HL-60 (cell line): ENCODE measurements around the gene SYK.

Source experiments
- DNase-seq, 2 experiments: peaks; one replicate each; pipeline ENCODE4 v3.0.0-alpha.2; 2010 to 2020; ENCODE audit warnings: low read depth in 1 of 2, low spot score in 1 of 2
- H3K27ac ChIP-seq: fragments of 250-450 bp; sonication (Bioruptor Pico); replicated peaks from 2 replicates; pipeline ENCODE4 v1.5.1; 2020; ENCODE audit warnings: mild to moderate bottlenecking, moderate library complexity
- H3K27me3 ChIP-seq: fragments of 250-450 bp; sonication (Bioruptor Pico); 2 replicates; pipeline ENCODE4 v1.5.1; 2021; ENCODE audit warnings: mild to moderate bottlenecking, moderate library complexity; ENCODE audit not compliant: insufficient read depth, poor library complexity, severe bottlenecking
- H3K4me3 ChIP-seq: replicated peaks from 2 replicates; pipeline ENCODE4 v1.5.1; 2011; ENCODE audit warnings: mild to moderate bottlenecking, control low read depth, low read length; ENCODE audit not compliant: insufficient read depth
- GABPA ChIP-seq: IDR thresholded peaks from 2 replicates; pipeline ENCODE4 v1.6.1; 2012; ENCODE audit warnings: low read depth
- POLR2AphosphoS5 ChIP-seq: IDR thresholded peaks from 2 replicates; pipeline ENCODE4 v1.6.1; 2012; ENCODE audit warnings: low read depth
- SPI1 ChIP-seq: IDR thresholded peaks from 2 replicates; pipeline ENCODE4 v1.6.1; 2012; ENCODE audit warnings: low read depth, mild to moderate bottlenecking, borderline replicate concordance
- TF ChIP-seq, protein P1 (sequence below): IDR thresholded peaks from 2 replicates; pipeline ENCODE4 v1.6.1; 2012; ENCODE audit warnings: low read depth; ENCODE audit not compliant: insufficient replicate concordance
- TF ChIP-seq, protein P2 (sequence below): IDR thresholded peaks from one replicate; pipeline ENCODE4 v1.5.1; 2011; ENCODE audit warnings: low read length, control low read depth, inconsistent platforms; ENCODE audit not compliant: insufficient read depth

The SYK gene

DNA sequence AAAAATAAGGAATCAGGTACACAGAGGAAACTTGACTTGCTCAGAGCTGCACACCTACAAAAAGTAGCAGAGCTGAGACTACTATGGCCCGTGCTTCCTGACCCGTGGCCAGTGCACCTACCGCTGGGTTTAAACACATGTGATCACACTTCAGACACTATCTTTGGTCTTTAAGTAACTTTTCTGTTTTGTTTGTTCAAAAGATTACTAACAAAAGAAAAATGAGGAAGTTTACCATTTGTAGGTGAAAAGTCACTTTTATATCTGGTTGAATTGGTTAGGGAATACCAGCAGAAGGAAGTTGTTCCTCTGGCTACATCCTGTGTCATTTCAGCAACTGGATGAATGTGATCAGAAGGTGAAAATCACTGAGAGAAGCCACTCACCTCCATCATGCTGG is 6.5 kb upstream of the SYK start:
- no peak for TF ChIP-seq GABPA
- TF ChIP-seq, protein P1, sequence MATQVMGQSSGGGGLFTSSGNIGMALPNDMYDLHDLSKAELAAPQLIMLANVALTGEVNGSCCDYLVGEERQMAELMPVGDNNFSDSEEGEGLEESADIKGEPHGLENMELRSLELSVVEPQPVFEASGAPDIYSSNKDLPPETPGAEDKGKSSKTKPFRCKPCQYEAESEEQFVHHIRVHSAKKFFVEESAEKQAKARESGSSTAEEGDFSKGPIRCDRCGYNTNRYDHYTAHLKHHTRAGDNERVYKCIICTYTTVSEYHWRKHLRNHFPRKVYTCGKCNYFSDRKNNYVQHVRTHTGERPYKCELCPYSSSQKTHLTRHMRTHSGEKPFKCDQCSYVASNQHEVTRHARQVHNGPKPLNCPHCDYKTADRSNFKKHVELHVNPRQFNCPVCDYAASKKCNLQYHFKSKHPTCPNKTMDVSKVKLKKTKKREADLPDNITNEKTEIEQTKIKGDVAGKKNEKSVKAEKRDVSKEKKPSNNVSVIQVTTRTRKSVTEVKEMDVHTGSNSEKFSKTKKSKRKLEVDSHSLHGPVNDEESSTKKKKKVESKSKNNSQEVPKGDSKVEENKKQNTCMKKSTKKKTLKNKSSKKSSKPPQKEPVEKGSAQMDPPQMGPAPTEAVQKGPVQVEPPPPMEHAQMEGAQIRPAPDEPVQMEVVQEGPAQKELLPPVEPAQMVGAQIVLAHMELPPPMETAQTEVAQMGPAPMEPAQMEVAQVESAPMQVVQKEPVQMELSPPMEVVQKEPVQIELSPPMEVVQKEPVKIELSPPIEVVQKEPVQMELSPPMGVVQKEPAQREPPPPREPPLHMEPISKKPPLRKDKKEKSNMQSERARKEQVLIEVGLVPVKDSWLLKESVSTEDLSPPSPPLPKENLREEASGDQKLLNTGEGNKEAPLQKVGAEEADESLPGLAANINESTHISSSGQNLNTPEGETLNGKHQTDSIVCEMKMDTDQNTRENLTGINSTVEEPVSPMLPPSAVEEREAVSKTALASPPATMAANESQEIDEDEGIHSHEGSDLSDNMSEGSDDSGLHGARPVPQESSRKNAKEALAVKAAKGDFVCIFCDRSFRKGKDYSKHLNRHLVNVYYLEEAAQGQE: no peak
- TF ChIP-seq SPI1: no peak
- TF ChIP-seq POLR2AphosphoS5: no peak
- TF ChIP-seq, protein P2, sequence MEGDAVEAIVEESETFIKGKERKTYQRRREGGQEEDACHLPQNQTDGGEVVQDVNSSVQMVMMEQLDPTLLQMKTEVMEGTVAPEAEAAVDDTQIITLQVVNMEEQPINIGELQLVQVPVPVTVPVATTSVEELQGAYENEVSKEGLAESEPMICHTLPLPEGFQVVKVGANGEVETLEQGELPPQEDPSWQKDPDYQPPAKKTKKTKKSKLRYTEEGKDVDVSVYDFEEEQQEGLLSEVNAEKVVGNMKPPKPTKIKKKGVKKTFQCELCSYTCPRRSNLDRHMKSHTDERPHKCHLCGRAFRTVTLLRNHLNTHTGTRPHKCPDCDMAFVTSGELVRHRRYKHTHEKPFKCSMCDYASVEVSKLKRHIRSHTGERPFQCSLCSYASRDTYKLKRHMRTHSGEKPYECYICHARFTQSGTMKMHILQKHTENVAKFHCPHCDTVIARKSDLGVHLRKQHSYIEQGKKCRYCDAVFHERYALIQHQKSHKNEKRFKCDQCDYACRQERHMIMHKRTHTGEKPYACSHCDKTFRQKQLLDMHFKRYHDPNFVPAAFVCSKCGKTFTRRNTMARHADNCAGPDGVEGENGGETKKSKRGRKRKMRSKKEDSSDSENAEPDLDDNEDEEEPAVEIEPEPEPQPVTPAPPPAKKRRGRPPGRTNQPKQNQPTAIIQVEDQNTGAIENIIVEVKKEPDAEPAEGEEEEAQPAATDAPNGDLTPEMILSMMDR: no peak
- peak overlapping the region; percentile 98 for H3K27ac ChIP-seq
- DNase-seq: no peak
- H3K27me3 ChIP-seq: no peaks in the 10 kb centered on the region
- H3K4me3 ChIP-seq: no peak overlapping the region

DNA sequence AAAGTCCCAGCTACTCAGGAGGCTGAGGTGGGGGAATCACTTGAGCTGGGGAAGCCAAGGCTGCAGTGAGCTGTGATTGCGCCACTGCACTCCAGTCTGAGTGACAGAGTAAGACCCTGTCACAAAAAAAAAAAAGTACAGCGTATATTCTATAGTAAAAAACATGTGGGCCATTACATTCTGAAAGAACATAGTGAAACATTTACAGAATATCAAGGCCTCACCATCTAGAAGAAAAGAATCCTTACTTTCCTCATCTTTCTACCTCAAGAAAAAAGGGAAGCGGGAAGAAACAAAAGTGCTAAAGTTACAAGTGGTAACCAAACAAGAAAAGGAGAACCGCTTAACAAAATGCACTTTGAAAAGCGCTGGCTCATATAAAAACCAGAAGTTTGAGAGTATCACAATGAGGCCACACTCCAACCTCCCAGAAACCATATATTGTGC is 5.7 kb upstream of the SYK start:
- DNase-seq: peak in 1 of 2 experiments; percentile 76
- no peak overlapping the region for H3K4me3 ChIP-seq
- no peaks in the 10 kb centered on the region for H3K27me3 ChIP-seq
- H3K27ac ChIP-seq: peak overlapping the region; percentile 98
- TF ChIP-seq, protein P2: no peak
- TF ChIP-seq SPI1 (peak; percentile 93), GABPA (no peak)

DNA sequence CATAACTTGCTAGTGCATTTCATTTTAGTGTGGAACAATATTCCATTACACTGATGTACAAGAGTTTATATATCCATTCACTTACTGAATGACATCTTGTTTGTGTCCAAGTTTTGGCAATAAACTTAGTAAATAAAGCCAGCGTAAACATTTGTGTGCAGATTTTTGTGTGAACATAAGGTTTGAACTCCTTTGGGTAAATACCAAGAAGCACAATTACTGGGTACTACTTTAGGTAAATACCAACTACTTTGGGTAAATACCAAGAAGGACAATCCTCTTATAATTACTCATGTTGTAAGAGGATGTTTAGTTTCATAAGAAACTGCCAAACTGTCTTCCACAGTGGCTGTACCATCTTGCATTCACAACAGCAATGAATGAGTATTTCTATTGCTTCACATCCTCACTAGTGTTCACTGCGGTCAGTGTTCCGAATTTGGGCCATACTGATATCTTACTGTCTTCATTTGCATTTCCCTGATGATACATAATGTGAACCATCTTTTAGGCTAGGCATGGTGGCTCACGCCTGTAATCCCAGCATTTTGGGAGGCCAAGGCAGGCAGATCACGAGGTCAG is 2.3 kb upstream of the SYK start:
- H3K27me3 ChIP-seq: no peaks in the 10 kb centered on the region
- no peak overlapping the region for H3K4me3 ChIP-seq
- TF ChIP-seq SPI1 (no peak), POLR2AphosphoS5 (peak; percentile 68; the same call in 1 of the 2 replicates)
- H3K27ac ChIP-seq: peak overlapping the region; percentile 98
- peak; percentile 85 to 93 for DNase-seq

DNA sequence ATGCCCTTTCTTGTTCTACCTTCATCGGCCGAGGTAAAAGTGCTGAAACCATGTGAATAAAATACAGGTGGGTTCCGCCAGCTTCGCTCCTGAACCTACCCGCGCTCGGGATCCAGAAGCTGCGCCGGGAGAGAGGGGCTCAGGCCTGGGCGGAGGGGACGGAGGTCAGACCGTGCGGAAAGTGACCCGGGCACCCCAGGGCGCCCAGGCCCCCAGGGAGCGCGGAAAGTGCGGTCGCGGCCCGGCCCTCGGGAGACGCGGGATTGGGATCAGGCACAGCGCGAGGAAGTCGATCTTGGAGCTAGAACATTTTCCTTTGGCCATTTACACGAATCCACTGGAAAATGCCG is 329 bp downstream of the SYK start:
- Histone ChIP-seq H3K4me3 (peak overlapping the region; percentile 59), H3K27ac (peak overlapping the region; percentile 98), H3K27me3 (no peaks in the 10 kb centered on the region)
- DNase-seq: no peak
- no peak for TF ChIP-seq POLR2AphosphoS5
- TF ChIP-seq, protein P1: peak; percentile 7
- TF ChIP-seq GABPA: no peak
- TF ChIP-seq, protein P2: no peak
- TF ChIP-seq SPI1: no peak
